ENCODE data around the gene SAMD4A.

SAMD4A gene

GRCh38 chr14:54805070-54805444 lies 238.1 kb downstream of the SAMD4A start:
- DNase-seq (ENCODE audit: low read depth): no peak

DNA sequence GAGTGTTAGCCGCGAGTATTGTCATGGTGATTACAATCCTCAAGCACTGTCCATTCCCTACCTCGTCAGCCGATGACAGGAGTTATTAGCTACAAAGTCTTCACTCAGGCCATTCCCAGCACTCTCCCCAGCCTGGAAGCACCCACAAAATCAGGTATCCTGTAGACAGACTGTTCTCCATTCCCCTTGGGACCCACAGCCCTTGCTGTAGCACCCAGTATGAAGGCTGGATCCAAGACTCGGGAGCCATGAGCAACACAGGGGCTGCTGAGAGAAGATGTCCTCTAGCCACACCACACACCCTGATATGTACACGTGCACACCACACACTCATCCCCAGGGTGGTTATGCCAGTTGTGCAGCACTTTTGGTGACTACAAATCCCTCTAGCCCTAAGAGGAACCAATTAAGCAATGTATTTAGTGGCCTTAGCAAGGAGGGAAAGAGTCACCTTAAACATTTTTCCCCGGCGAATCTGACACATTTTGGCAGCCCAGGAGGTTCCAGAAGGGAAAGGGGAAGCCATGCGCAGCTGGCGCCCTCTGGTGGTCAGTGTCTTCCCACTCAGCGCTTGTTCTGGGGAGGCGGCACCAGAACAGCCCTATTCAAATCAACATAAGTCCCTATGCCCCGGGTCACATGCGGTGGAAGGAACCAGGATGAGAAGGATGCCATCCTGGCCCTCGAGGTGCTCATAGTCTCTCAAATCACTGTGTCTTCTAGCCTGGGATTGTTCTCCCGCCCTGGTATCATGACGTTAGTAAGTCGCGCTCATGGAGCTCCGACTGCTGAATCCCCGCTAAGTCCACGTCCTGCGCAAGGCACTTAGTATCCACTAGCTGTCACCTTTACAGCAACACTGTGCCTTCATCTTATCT lies 238.8 kb downstream of the SAMD4A start:
- DNase-seq (ENCODE audit: low read depth): peak; percentile 67

GRCh38 chr14:54806616-54807015 lies 239.7 kb downstream of the SAMD4A start:
- DNase-seq (ENCODE audit: low read depth): no peak

GRCh38 chr14:54807428-54807827 lies 240.5 kb downstream of the SAMD4A start:
- DNase-seq (ENCODE audit: low read depth): no peak

GRCh38 chr14:54807881-54808280 lies 241.0 kb downstream of the SAMD4A start:
- no peak for DNase-seq (ENCODE audit: low read depth)

GRCh38 chr14:54808326-54809161 lies 241.6 kb downstream of the SAMD4A start:
- DNase-seq (ENCODE audit: low read depth): no peak

GRCh38 chr14:54809767-54810166 lies 242.8 kb downstream of the SAMD4A start:
- DNase-seq (ENCODE audit: low read depth): no peak

GRCh38 chr14:54812617-54813016 lies 245.7 kb downstream of the SAMD4A start:
- no peak for DNase-seq (ENCODE audit: low read depth)

DNA sequence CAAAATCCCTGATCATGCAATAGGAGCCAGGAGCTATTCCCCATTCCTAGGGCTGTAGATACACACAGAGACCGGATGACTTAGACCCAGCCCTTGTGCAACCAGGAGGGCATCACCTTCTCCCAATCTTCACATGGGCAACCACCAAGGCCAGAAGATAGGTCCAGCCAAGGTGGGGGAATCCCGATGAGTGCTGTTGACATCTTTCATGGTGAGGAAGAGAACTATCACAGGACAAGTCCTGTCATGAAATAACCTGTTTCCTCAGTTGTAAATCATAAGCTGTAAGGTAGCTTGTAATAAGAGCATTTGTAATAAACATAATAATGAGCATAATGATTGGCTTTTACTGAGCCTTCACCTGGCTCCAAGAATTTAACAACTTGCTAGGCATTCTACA lies 246.2 kb downstream of the SAMD4A start:
- DNase-seq (ENCODE audit: low read depth): no peak

DNA sequence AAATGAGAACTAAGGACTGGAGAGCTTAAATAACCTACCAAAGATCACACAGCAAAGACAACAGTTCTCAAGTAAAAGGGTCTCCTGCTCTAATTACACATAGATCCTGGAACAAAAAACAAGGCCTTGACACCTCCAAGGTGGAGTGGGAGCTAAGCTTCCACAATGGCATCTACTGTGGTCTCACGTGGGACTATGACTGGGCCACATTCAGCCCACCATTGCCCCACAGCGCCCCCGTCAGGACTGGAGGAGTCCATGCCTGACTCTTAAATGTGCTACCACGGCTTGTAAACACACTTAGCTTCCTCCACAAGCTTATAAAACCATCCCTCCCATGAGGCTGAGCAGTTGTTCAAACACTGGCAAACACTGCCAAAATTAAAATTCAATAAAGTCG lies 247.1 kb downstream of the SAMD4A start:
- DNase-seq (ENCODE audit: low read depth): no peak

DNA sequence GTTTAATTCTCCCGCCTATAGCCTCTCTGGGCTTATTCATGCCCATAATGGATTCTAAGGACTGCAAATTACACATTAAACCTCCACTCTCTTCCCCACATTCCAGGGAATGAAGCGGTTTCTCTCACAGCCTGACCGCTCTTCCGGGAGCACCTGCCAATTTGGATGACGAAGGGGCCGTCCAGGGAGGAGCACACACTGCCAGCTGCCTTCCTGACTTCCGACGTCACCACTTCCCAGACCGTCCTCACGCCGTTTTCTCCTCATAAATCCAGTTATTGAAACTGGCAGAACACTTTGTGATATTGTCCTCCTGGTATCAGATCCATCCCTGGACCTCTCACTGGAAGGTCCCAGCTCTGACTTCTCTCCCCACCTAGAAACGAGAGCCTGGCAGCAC lies 248.1 kb downstream of the SAMD4A start:
- peak; percentile 78 for DNase-seq (ENCODE audit: low read depth)

- no peak for DNase-seq (ENCODE audit: low read depth)
These were observed 248.6 kb downstream of the SAMD4A start for GRCh38 chr14:54815515-54815914.

GRCh38 chr14:54816450-54816849 lies 249.5 kb downstream of the SAMD4A start:
- no peak for DNase-seq (ENCODE audit: low read depth)

- DNase-seq (ENCODE audit: low read depth): no peak
These were observed 250.6 kb downstream of the SAMD4A start for GRCh38 chr14:54817506-54817905.

- DNase-seq (ENCODE audit: low read depth): peak; percentile 71
These were observed 251.5 kb downstream of the SAMD4A start for GRCh38 chr14:54818201-54819133.

DNA sequence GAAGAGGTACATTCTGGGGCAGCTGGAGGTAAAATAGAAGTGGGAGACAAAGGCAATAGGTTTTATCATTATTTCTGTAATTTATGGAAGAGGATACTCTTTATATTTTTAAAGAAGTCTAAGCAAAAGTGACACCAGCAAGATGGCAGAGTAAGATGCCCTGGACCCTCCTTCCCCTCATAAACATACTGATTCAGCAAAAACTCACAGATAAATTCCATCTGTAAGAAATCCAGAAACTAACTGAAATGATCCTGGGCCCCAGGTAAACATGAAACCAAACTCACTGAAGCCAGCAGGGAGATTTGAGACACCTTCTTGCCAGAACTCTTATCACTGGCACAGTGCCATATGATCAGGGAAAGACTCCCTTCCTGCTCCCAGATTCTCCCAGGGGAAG lies 255.8 kb downstream of the SAMD4A start:
- no peak for DNase-seq (ENCODE audit: low read depth)

DNA sequence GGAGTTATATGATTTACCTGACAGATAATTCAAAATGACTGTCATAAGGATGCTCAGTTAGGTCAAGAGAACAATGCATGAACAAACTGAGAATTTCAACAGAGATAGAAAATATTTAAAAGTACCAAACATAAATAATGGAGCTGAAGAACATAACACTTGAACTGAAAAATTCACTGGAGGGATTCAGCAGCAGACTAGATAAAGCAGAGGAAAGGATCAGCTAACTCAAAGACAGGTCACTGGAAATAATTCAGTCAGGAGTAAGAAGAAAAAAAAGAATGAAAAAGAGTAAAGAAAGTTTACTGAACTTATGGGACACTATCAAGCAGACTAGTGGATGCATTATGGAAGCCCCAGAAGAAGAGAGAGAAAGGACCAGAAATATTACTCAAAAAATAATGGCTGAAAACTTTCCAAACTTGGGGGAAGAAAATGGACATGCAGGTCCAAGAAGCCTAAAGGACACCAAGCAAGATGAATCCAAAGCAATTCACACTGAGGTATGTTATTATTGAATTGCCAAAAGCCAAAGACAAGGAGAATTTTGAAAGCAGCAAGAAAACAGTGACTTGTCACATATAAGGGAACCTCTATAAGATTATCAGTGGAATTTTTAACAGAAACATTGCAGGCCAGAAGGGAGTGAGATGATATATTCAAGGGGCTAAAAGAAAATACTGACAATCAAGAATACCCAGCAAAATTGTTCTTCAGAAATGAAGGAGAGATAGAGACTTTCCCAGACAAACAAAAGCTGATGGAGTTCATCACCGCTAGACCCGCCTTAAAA lies 257.0 kb downstream of the SAMD4A start:
- DNase-seq (ENCODE audit: low read depth): no peak

DNA sequence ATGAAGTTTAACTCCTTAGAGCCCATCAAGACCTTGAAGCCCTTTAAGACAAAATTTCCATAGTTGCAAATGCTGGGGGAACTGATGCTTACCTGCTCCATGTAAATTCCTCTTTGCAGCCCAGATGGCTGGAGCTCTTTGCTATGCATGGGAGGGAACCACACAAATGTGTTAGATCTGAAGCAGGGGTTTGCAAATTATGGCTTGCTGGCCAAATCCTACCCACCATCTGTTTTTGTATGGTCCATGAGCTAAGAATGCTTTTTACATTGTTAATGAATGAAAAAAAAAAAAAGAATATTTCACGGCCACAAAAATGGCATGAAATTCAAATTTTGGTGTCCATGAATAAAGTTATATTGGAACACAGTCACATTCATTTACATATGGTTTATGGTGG lies 261.1 kb downstream of the SAMD4A start:
- DNase-seq (ENCODE audit: low read depth): no peak

- DNase-seq (ENCODE audit: low read depth): no peak
These were observed 262.7 kb downstream of the SAMD4A start for GRCh38 chr14:54829486-54830224.

DNA sequence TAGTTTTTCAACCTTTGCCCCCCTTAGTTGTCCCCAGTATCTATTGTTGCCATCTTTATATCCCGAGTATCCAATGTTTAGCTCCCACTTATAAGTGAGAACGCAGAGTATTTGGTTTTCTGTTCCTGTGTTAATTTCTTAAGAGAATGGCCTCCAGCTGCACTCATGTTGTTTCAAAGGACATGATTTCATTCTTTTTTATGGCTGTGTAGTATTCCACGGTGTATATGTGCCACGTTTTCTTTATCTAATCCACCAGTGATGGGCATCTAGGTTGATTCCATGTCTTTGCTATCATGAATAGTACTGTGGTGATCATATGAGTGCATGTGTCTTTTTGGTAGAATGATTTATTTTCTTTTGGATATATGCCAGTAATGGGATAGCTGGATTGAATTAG lies 263.7 kb downstream of the SAMD4A start:
- no peak for DNase-seq (ENCODE audit: low read depth)

DNA sequence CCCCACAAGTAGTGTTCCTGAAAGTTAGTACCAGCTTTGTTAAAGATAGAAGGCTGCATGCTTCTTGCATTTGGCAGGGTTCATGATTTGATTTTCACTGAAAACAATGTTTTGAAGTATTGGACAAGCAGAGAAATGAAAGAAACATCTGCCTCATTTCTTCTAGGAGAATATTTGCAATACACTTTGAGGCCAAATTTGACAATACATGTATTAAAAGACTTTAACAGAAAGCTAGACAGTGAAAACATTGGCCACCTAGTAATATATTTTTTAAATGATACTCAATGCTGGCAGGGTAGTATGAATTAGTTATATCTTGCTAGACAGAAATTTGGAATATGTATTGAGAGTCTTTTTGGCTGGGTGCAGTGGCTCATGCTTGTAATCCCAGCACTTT lies 267.2 kb downstream of the SAMD4A start:
- DNase-seq (ENCODE audit: low read depth): no peak
